Cardiac septum (tissue), 1 donor: ENCODE measurements around the gene MAP3K6. TPM values are rescaled to one million over a fixed set of nuclear protein-coding genes. Genes with fewer than 3 reads are reported as not detected.
A peak's percentile ranks its signal among the peaks of the same experiment; 100 is the strongest.
"Not testable (repeated sequence)": the region's sequence is repeated elsewhere in the genome, so short reads cannot be mapped to it uniquely, and the experiment has no call there.

ENCODE experiments used
- DNase-seq: peaks from one replicate; pipeline ENCODE4 v3.0.0-alpha.2; 2020; ENCODE audit warnings: low spot score
- intact Hi-C: fragments of 100-400 bp; cut with DNase I; formaldehyde crosslinking; loops from one replicate; pipeline ENCODE4 v1.14.0; 2022
- total RNA-seq: library from RNA; stranded (reverse); fragmentation: NEBNext Ultra II Directional; extraction: Animal tissue kit (Norgen Biotek cat#: 25700); gene quantifications from one replicate; pipeline ENCODE4 v1.2.1, GENCODE V29; 2021
- donor health status: DM: no; HTN: no; CAD: no.

Gene MAP3K6
- total RNA-seq, 1 donor from 2014 or later = 53.1 TPM

DNA sequence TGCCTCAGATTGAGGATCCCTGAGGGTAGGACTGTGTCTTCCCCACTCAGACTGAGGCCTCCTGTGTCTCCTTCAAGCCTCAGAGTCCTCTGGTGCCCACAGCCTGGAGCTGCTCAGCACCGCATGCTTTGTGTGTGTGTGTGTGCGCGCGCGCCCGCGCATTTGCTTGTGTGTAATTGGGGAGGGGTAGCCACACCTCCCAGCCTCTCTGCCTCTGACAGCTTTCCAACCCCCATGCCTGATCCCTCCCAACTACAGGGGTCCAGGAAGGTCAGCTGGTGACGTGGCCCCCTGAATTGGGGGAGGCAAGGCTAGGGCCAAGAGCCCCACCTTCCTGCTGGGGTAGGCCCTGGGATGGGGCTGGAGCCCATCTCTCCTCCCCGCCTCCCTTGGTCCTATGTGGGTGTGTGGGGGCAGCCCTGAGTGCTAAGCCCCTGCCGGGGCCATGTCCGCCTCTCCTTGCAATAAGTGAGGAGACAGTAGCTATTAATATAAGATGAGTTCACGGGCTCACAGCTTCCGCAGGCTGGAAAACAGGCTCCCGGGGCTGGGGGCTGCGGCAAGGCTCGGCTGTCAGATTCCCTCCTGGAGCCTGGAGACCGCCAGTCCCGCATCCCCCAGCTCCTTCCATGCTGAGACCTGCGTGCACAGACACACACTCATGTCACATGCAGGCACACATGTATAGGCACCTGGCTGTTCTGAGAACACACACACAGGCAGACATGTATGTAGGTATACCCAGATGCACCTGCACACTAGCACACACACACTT, 32.7 kb upstream of the MAP3K6 start:
- intact Hi-C loops = loop anchor here (5.0 kb wide), 1 partner anchor 297 kb away; no protein-coding TSS in a partner anchor
- no peak for DNase-seq

GRCh38 chr1:27398405-27399149, 31.8 kb upstream of the MAP3K6 start:
- DNase-seq = no peak
- intact Hi-C loops = loop anchor here (5.0 kb wide), 1 partner anchor 296 kb away; no protein-coding TSS in a partner anchor

GRCh38 chr1:27397749-27398148, 31.0 kb upstream of the MAP3K6 start:
- intact Hi-C loops = loop anchor here (5.0 kb wide), 1 partner anchor 295 kb away; no protein-coding TSS in a partner anchor
- DNase-seq = no peak

GRCh38 chr1:27397110-27397509, 30.3 kb upstream of the MAP3K6 start:
- DNase-seq = no peak
- intact Hi-C loops = loop anchor here (5.0 kb wide), 1 partner anchor 295 kb away; no protein-coding TSS in a partner anchor

- peak; percentile 91 for DNase-seq
- intact Hi-C loops = loop anchor here (2.0 to 5.0 kb wide), 2 partner anchors 95 to 293 kb away; no protein-coding TSS in a partner anchor
Observed at GRCh38 chr1:27395441-27396195, 28.9 kb upstream of the MAP3K6 start.

- DNase-seq = no peak
- intact Hi-C loops = loop anchor here (2.0 to 5.0 kb wide), 4 partner anchors 38 to 293 kb away; no protein-coding TSS in a partner anchor
Observed at GRCh38 chr1:27394925-27395324, 28.2 kb upstream of the MAP3K6 start.

GRCh38 chr1:27394282-27394658, 27.5 kb upstream of the MAP3K6 start:
- intact Hi-C loops = loop anchor here (2.0 to 5.0 kb wide), 3 partner anchors 37 to 268 kb away; no protein-coding TSS in a partner anchor
- no peak for DNase-seq

GRCh38 chr1:27393641-27394281, 27.0 kb upstream of the MAP3K6 start:
- DNase-seq = no peak
- intact Hi-C loops = loop anchor here (2.0 to 5.0 kb wide), 5 partner anchors 27 to 269 kb away; partner anchors contain the start of gene MAP3K6

- DNase-seq = no peak
- intact Hi-C loops = loop anchor here (2.0 to 5.0 kb wide), 4 partner anchors 26 to 269 kb away; partner anchors contain the start of gene MAP3K6
Observed at GRCh38 chr1:27392778-27393635, 26.2 kb upstream of the MAP3K6 start.

- intact Hi-C loops = loop anchor here (2.0 to 5.0 kb wide), 4 partner anchors 25 to 270 kb away; partner anchors contain the start of gene MAP3K6
- DNase-seq = peak; percentile 94
Observed at GRCh38 chr1:27392096-27392777, 25.5 kb upstream of the MAP3K6 start, which contains the start of gene GPR3. Gene GPR3, plus strand, starts transcription at chr1:27392622. Its CDS starts 1,177 bp downstream, at chr1:27393799.

GRCh38 chr1:27391511-27392095, 24.8 kb upstream of the MAP3K6 start:
- intact Hi-C loops = loop anchor here (2.0 to 5.0 kb wide), 4 partner anchors 25 to 271 kb away; partner anchors contain the start of gene MAP3K6
- DNase-seq = peak; percentile 80

- intact Hi-C loops = no loop called here
- peak; percentile 85 for DNase-seq
Observed at GRCh38 chr1:27388337-27389005, 21.7 kb upstream of the MAP3K6 start.

GRCh38 chr1:27384797-27385196, 18.0 kb upstream of the MAP3K6 start:
- DNase-seq, intact Hi-C loops: not testable (repeated sequence)

DNA sequence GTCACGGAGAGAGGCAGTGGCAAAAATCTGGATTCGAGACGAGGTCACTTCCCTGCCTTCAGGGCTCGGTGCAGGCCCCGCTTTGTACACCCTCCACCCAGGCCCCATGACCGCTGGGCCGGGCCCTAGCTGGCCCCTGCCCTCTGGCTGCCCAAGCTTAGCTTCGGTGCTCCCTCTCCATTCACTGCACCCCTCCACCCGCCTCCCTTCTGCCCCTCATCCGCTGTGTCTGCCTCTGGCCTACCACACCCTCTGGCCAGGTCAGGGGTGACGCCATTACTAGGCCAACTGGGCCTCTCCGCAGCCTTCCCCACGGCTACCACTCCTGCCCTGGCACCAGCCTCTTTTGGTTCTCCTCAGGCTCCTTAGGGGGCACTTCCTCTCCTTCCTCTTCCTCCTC, 16.9 kb upstream of the MAP3K6 start:
- no peak for DNase-seq
- intact Hi-C loops = no loop called here

DNA sequence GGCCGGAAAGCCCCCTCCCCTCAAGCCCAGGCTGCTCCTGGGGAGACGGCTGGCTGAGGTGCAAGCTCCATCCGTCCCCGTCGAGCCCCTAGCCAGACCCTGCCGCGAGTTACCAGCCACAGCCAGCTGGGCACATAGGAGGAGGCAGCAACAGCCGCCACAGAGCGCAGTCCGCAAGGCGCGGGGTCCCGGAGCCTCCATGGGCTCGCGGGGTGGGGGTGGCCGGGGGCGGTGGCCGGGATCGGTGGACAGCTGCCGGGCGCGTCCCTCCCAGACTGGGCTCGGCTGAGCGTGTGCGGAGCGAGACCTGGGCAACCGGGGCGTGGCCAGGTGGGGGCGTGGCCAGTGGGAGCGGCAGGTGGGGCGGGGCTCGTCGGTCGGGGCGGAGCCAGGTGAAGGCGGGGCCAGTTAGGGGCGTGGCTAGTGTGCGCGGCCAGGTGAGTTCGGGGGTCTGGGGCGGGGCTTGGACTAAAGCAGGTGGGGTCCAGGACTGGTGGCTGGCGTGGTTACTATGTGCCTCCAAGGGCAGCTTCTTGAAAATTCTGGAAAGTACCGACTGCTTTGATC, 16.4 kb upstream of the MAP3K6 start, which contains the start of gene CD164L2:
Gene CD164L2 (minus strand): TSS at position 295 of the 567 bp plus-strand sequence. CDS start 94 bp downstream, at position 201.
- intact Hi-C loops = no loop called here
- no peak for DNase-seq
